HG03066 (cell line): ENCODE measurements around the gene NFATC4.
"Not testable (repeated sequence)": the region's sequence is repeated elsewhere in the genome, so short reads cannot be mapped to it uniquely, and the experiment has no call there.

Experiments used
- ATAC-seq: cut with Tn5 transposase; IDR thresholded peaks from one replicate; pipeline ENCODE4 v1.9.1; 2021; ENCODE audit warnings: low read depth; ENCODE audit not compliant: unreplicated experiment

NFATC4 gene

GRCh38 chr14:24338843-24339242, 29.1 kb upstream of the NFATC4 start:
- ATAC-seq = no peak

DNA sequence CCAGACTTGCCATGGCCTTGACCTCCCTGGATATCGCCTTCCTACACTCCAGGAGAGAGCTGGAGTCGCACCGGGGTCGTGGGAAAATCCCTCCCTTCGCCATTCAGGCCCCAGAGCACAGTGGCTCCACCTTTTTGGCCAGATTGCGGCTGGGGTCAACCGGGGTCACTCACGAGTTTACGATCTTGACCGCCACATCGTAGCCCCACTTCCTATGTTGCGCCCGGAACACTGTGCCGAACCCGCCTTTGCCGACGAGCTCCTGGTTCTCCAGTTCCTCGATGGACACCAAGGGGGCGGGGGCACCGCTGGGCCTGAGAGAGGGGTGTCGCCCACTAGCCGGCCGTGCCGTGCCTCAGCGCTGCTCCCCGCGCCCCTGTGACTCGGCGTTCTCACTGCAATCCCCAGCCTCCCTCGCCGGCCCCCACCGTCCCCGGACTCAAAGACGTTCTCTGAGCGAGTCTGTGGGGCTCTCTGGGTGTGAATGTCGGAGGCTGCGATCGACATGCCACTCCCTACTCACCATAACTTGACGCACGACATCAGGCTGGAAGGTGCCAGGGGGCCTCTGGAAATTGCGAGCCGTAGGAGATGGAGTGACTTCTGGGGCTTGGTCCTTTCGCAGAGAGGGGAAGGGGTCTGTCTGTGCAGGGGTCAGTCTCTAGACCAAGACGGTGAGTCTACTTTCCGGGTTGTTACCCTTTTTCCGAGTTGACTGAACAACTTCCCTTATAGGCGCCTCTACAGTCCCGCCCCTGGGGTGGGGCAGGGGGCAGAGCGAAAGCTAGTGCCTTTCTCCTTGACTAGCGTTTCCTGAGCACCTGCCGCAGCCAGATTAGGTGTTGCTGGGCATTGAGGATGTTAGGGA, 28.5 kb upstream of the NFATC4 start, which contains the start of gene RIPK3:
RIPK3 (minus strand) TSS at position 708 of the 868 bp plus-strand sequence; CDS start at position 543, 165 bp downstream.
- peak; percentile 93 for ATAC-seq

DNA sequence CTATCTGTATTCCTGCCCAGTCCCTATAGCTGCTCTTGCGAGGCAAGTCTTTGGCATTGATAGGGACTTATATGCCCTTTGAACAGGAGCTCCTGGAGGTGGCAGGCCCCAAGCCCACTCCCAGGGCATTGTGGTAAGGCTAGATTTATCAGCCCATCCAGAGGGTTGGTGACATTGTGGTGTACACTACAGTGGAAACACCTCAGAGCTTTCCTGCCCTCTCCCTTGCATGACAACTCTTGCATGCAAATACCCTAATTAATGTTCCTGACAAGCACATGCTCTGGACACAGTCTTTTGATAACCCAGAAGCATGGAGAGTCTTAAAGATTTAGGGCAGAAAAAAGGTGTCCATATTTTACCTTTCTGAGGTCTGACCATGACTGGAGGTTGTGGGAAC, 27.4 kb upstream of the NFATC4 start:
- no peak for ATAC-seq

DNA sequence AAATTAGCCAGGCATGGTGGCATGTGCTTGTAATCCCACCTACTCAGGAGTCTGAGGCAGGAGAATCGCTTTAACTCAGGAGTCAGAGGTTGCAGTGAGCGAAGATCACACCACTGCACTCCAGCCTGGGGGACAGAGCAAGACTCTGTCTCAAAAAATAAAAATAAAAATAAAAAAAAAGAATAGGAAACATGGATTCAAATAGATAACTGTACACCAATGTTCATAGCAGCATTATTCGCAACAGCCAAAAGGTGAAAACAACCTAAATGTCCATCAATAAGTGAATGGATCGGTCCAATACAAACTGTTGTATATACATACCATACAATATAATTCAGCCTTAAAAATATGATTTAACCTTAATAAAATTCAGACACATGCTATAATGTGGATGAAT, 25.1 kb upstream of the NFATC4 start:
- ATAC-seq = no peak

- ATAC-seq = no peak
Measured at GRCh38 chr14:24343795-24344660, 24.0 kb upstream of the NFATC4 start.

DNA sequence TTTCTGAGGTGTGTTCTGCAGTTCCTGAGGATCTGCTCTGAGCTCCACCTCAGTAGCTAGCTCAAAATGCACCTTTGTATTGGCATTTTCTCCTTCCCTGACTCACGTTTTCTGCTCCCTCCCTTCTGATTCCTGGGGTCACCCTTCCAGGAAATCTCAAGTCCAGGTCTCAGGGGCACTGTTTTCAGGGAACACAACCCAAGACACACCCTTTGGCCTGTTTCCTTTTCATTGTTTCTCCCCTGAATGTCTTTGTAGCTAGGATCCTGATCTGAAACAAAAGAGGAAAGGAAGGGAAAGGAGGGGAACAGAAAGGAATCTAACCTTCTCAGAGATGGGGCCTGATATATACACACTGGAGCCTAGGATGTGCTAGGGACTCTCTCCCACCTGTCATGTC, 20.9 kb upstream of the NFATC4 start:
- no peak for ATAC-seq

DNA sequence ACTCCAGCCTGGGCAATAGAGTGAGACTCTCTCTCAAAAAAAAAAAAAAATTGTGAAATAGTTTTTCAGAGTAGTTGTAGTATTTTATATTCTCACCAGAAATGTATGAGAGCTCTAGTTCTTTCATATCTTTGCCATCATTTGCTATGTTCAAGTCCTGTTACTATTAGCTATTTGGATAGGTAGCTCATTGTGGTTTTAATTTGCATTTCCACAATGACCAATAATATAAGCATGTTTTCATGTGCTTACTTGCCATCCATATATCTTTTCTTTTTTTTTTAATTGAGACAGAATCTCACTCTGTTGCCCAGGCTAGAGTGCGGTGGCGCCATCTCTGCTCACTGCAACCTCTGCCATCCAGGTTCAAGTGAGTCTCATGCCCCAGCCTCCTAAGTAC, 19.8 kb upstream of the NFATC4 start:
- no peak for ATAC-seq

DNA sequence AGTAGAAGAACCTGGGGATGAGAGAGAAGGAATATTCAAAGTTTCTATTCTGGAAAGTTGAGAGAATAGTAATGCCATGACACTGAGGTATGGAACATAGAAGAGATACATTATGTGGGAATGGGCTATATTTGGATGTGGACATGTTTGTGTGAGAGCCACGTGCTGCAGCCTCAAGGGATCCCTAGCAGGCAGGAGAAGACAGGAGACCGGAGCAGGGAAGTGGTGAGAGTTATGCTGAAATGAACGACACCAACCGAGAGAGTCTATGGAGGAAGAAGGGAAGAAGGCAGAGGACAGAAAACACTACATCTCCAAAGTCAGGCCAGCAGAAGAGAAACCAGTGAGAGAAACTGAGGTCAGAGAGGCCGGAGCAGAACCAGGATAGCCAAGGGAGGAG, 18.2 kb upstream of the NFATC4 start:
- no peak for ATAC-seq

DNA sequence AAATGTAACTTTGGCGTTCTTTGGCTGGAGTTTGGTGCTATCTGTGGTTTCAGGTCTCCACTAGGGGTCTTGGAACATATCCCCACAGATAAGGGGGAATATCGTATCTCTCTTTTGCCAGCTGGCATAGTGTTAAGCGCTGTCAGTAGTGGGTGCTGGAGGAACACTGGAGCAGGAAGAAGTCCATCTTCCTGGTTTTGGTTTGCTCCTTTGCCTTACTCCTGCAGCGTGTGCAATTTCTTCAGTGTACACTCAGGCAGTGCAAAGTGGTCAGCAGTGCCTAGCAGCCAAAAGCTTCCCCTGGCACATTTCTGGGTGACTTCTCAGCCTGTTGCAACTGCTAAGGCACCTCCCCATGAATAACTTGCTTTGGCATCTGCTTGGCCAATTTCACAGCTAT, 16.5 kb upstream of the NFATC4 start:
- no peak for ATAC-seq

DNA sequence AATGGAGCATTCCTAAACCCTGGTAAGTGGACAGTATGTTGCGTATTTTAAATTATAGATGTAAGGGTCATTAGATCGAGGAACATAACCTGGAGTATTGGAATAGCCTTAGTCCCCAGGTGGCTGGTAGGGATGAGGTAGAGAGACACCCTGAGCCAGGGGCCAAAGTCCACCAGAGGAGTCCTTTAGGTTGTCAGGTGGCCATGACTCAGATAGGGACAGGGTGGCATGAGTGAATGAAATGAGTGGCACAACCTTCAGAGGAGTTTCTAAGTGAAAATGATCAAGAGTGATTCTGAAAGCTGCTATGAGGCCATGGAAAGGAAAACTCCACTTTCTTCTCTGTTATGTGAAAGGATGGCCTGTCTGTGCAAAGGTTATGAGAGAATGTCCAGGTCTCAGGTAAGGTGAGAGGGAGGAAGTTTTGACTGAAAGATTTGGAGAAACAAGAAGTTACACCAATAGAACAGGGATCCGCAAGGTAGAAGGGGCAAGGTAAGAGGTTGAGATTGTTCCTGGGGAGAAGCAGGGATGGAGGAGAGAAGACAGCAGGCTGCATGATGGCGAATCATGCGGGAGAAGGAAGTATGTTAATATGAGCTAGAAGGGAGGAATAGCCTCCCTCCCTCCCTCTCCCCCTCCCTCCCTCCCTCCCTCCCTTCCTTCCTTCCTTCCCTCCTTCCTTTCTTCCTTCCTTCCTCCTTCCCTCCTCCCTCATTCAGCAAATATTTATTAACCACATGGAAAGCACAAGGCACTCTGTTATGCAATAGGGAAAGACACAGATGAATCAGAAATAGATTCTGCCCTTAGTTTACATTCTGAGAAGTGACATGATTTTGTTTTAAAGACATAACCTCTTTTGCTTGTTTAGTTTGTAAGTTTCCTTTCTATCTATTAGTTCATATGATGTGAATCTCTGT, 14.2 kb upstream of the NFATC4 start:
- ATAC-seq = no peak

- not testable (repeated sequence) for ATAC-seq
Measured at GRCh38 chr14:24354482-24354825, 13.5 kb upstream of the NFATC4 start.

GRCh38 chr14:24355009-24355408, 13.0 kb upstream of the NFATC4 start:
- no peak for ATAC-seq

- no peak for ATAC-seq
Measured at GRCh38 chr14:24356208-24356607, 11.8 kb upstream of the NFATC4 start.

DNA sequence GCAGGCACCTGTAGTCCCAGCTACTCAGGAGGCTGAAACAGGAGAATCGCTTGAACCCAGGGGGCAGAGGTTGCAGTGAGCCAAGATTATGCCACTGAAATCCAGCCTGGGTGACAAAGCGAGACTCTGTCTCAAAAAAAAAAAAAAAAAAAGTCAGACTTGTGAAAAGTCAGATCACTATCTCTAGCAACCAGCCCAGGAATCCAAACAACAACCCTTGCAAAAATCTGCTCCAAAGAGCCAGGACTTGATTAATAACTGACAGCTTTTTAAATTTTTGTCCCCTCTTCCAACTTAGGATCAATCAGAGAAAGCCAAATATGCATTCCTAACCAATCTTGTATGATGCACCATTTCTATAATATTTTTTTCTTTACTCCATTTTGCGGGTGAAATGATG, 7.7 kb upstream of the NFATC4 start:
- no peak for ATAC-seq

GRCh38 chr14:24361326-24361725, 6.7 kb upstream of the NFATC4 start:
- no peak for ATAC-seq

DNA sequence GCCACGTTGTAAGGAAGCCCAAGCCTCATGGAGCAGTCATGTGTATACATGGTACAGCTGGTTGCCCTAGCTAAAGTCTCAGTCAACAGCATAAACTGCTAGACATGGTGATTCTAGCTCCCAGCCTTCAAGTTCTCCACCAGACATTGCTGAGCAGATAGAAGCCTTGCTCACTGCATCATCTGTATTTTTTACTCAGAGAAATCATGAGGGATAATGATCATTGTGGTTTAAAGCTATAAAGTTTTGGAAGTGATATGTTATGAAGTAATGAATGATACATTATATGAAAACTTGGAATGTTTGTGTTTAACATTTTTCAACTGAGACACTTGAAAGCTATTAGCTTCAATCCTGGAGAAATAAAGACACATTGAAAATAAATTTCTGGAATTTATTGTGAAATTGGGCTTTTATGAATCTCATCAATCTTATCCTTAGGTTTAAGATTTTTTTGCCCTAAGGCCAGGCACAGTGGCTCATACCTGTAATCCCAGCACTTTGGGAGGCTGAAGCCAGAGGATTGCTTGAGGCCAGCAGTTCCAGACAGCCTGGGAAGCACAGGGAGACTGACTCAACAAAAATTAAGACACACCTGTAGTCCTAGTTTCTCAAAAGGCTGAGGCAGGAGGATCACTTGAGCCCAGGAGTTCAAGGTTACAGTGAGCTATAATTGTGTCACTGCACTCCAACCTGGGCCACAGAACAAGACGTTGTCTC, 5.6 kb upstream of the NFATC4 start:
- ATAC-seq = no peak

GRCh38 chr14:24363401-24363800, 4.6 kb upstream of the NFATC4 start:
- no peak for ATAC-seq

DNA sequence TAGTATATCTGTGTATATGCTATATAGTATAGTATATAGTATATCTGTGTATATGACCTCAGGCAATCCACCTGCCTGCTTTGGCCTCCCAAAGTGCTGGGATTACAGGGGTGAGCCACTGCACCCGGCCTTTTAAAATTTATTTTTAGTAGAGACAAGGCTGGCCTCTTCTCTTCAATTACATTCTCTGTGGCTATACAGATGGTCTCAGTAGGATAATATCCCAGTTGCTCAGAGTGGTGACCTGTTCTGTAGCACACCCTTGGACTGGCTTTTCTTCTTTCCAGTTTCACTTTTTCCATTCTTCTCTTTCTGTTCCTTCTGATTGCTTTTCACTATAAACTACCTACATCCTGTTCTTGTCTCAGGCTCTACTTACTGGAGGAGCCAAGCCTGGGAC, 3.1 kb upstream of the NFATC4 start:
- no peak for ATAC-seq

- ATAC-seq = peak; percentile 42
Measured at GRCh38 chr14:24365600-24366412, 2.2 kb upstream of the NFATC4 start.
